Choroid plexus epithelial cell (primary cell): Measurements from ENCODE around the gene AGR2.

Experiments used
- DNase-seq: peaks from one replicate; pipeline ENCODE4 v3.0.0-alpha.2; 2010; ENCODE audit warnings: low read depth
- H3K4me3 ChIP-seq: 2 replicates; pipeline ENCODE4 v1.5.1; 2011; ENCODE audit warnings: low read depth, mild to moderate bottlenecking, control low read depth, low read length, moderate library complexity
- CTCF ChIP-seq: conservative IDR thresholded peaks from 2 replicates; pipeline ENCODE4 v1.5.1; 2011; ENCODE audit warnings: low read depth, mild to moderate bottlenecking, control low read depth, inconsistent platforms, low read length, moderate library complexity

AGR2 gene

GRCh38 chr7:16791905-16792698, 12.7 kb downstream of the AGR2 start:
- no peak for DNase-seq
- TF ChIP-seq CTCF: no peak
- H3K4me3 ChIP-seq: no peak overlapping the region

- H3K4me3 ChIP-seq: no peak overlapping the region
- no peak for DNase-seq
- TF ChIP-seq CTCF: no peak
These were observed 13.7 kb downstream of the AGR2 start for GRCh38 chr7:16791071-16791470.

GRCh38 chr7:16787127-16787526, 17.7 kb downstream of the AGR2 start:
- no peak for TF ChIP-seq CTCF
- no peak for DNase-seq
- H3K4me3 ChIP-seq: no peak overlapping the region

GRCh38 chr7:16786257-16786656, 18.5 kb downstream of the AGR2 start:
- no peak for TF ChIP-seq CTCF
- DNase-seq: no peak
- no peak overlapping the region for H3K4me3 ChIP-seq

- no peak for TF ChIP-seq CTCF
- DNase-seq: no peak
- no peak overlapping the region for H3K4me3 ChIP-seq
These were observed 19.0 kb downstream of the AGR2 start for GRCh38 chr7:16785846-16786245.

- no peak for TF ChIP-seq CTCF
- no peak overlapping the region for H3K4me3 ChIP-seq
- DNase-seq: no peak
These were observed 19.5 kb downstream of the AGR2 start for GRCh38 chr7:16785321-16785720.

- no peak for DNase-seq
- TF ChIP-seq CTCF: no peak
- no peak overlapping the region for H3K4me3 ChIP-seq
These were observed 24.2 kb downstream of the AGR2 start for GRCh38 chr7:16780596-16780995.
